Forelimb muscle (tissue), 1 donor: ENCODE measurements around the gene ELAVL2. TPM values are rescaled to one million over a fixed set of nuclear protein-coding genes. Genes with fewer than 3 reads are reported as not detected.

ENCODE experiments used
- DNase-seq: peaks from one replicate; pipeline ENCODE4 v3.0.0-alpha.2; 2013; ENCODE audit warnings: low read depth
- polyA plus RNA-seq: library from polyadenylated mRNA; unstranded; fragments of 120-200 nt; gene quantifications from one replicate; pipeline ENCODE4 v1.2.1, GENCODE V29; 2013; ENCODE audit not compliant: insufficient read length

Gene ELAVL2
- 1.3 TPM for polyA plus RNA-seq

DNA sequence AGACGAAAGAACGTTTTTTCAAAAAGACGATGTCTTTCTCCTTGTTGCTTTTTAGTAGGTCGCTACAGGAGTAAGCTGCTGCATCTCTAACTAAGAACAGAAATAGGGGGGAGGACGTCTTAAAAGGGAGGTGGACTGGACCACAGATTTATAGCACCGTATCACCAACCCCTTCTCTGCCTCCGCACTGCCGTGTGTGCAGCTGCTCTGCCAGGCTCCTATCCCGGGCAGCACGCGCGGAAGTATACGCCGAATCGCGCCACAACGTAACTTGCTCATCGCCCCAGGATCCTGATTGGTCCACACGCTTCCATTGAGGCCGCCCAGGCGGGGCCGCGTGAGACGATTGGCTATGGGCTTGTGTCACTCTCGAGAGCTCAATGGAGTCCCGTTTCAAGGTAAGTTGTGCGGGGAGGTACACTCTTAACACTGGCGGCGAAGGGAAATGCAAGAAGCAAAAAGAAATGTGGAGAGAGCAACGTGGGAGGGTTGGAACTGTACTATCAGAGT is at the start of gene ELAVL2:
ELAVL2 (minus strand) TSS at position 121 of the 510 bp plus-strand sequence. CDS start 64,006 bp downstream, outside the sequence.
- peak; percentile 53 for DNase-seq

DNA sequence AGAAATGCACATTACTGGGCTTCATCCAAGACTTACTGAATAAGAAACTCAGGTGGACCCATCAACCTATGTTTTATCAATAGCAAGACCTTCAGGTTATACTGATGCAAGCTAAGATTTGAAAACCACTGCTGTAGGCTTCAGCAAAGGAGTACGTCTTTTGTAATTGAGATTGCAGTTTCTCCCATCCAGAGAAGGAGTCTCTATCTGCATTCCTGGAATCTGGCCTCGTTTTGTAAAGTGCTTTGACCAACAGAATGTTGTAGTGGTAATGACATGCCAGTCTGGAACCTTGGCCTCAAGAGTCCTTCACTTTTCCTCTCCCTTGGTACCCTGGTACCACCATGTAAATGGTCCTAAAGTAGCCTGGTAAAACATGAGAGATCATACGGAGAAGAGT is 32.2 kb upstream of the ELAVL2 start:
- DNase-seq: no peak

DNA sequence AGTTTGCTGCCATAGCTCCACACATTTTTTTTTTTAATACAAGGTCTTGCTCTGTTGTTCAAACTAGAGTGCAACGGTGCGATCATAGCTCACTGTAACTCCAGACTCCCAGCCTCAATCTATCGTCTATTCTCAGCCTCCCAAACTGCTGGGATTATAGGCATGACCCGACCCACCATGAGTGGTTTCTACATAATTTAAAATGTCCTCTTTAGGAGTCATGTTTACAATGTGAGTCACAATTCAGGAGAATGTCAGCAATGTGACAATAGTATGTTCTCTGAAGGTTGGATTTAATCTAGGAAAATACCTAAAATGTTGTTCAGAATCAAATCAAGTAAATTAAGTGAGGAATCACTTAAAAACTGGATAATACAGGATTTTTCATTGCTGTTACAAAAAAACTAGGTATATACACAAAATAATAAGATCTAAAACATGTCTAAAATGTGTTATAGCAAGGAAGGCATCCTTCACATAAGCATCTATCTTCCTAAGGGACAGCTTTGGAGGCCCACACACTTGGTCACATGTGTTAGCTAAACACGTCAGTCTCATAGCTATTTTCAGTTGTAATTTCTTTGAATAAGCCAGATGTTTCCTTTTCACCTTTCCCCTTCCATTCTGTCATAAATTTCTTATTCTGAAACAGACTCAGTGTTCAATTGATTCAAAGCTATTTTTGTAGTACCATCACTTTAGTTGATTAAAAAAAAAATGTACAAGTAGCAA is 30.0 kb upstream of the ELAVL2 start:
- no peak for DNase-seq

DNA sequence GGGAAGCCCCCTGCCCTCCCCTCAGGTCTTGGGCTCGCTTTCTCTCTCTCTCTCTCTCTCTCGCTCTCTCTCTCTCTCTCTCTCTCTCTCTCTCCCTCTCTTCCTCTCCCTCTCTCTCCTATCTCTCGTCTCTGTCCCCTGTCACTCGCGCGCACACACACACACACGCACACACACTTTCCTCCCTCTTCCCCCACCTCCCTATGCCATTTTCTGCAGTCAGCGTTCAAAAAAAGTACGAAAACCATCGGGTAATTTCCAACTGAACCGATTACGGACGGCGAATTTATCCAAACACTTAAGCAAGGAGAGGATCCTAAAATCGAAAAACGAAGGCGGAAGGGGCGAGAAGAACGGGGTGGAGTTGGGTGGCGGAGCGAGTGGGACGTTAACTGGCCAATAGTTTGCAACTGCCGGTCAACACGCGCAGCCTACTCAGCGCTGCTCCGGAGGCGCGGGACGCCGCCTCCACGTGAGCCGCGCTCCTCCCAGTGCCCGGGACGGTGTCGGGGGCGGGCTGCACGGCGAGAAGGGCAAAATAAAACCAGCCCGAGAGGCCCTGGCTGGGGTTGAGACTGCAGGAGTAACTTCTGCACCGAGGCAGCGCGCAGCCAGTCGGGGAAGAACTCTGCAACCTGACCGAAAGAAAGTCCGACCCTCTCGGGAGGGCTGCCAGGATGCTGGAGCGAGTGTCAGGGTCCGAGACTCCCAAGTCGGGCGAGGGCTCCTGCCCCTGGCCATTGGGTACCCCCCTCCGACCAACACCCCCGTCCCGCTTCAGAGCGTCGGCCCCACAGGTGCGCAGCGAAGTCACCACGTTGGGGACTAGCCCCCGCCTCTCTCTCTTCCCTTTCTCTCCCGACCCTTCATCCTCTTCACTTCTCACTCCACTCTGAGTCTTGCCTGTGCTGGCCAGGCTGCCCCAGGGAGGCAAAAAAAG is 24.9 kb upstream of the ELAVL2 start:
- DNase-seq: no peak

- DNase-seq: no peak
These were observed 24.2 kb upstream of the ELAVL2 start for GRCh38 chr9:23850242-23850689.

- DNase-seq: no peak
These were observed 23.5 kb upstream of the ELAVL2 start for GRCh38 chr9:23849379-23850035.

- no peak for DNase-seq
These were observed 16.6 kb upstream of the ELAVL2 start for GRCh38 chr9:23842565-23843129.

DNA sequence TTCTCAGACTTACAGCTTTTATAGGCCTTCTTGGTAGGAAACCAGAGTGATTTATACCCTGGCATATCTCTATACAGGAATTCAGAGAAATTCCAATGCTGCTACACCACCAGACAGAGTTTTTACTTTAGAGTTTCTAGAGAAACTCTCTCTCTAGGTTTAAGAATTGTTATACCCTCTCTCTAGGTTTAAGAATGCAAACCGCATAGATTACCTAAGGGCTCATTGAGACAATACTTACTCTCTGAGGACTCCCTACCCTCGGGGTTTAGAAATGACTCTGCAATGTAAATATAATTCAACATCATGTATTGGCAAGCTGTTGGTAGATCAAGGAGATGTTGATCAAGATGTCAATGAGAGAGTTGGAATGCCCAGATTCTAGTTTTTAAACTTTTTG is 15.3 kb upstream of the ELAVL2 start:
- no peak for DNase-seq

GRCh38 chr9:23837038-23837437 is 11.0 kb upstream of the ELAVL2 start:
- DNase-seq: no peak

DNA sequence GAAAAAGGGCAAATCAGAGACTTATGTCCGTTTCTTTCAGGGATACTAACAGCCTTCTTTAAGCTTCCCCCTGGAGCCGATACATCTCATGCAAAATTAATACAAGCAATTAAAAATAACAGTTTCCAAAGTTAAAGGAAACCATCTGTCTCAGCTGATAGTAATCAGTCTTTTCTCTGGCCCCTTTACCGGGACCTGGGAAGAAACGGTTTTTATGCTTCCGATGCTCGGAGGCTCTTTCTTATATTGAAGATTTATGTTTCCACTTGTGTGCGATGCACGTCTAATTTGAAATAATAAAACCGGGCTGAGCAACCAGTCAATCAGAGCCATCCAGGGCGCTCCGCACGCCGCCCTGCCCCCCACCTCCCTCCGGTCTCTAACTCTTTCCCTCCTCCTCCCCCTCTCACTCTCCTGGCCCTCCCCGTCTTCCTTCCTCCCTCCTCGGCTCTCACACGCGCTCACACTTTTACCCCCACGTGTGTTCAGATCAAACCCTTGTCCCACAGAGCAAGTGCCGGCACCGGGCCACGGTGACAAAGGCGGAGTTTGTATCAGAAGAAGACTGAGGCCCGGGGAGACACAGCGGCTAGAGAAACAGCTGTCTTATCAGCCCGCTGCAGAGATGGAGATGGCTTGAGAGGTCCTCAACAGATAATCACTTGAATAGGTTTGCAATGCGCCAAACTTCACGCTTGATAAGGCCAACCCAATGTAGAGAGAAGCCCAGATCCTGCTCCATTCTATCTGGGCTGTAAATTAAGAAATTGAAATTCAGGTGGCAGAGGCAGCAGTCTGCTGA is 5.1 kb upstream of the ELAVL2 start:
- DNase-seq: no peak

GRCh38 chr9:23830476-23830805 is 4.4 kb upstream of the ELAVL2 start:
- DNase-seq: no peak

DNA sequence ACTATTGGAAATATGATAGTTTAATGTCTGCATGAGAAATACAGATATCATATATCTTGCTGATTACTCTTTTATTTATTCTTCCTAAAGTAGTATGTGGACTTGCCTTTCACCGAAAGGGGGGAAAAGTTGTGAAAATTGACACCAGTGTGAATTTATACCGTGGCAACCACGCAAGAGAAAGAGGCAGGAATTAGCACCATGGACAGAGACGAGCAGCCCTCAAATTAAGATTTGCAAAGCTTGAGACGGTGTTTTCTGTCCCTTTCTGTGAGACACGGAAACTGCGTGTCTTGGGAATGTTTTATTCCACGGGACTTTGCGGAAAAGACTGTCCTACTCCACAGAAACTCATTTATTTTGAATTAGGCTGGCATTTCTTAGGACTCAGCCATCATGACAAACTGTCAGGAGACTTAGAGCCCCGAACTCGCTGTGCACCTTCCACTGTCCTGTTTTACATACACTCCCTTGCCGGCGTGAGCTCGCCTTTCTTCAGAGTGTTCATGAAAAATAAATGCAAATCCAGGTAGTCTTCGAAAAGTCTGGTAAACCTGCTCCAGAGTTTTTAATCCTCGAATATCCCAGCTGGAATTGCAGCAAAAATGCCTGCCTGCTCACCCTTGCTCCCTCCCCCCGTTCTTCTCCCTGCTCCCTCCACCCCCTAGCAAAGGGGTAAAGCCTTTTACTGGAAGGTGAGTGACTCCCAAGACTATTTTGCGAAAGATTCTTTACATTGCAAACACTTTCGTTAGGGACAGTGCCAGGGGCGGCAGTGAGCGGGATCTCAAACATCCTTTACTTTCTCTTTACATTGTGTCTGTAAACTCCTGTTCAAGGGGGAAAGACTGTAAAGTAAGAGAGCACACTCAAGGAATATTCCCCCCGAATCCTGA is 3.8 kb upstream of the ELAVL2 start:
- no peak for DNase-seq

GRCh38 chr9:23825700-23826099 is 340 bp downstream of the ELAVL2 start:
- no peak for DNase-seq

GRCh38 chr9:23824830-23825591 is 1.0 kb downstream of the ELAVL2 start:
- DNase-seq: no peak

GRCh38 chr9:23823986-23824829 is 1.8 kb downstream of the ELAVL2 start:
- DNase-seq: no peak

- no peak for DNase-seq
These were observed 2.8 kb downstream of the ELAVL2 start for GRCh38 chr9:23823269-23823668.

DNA sequence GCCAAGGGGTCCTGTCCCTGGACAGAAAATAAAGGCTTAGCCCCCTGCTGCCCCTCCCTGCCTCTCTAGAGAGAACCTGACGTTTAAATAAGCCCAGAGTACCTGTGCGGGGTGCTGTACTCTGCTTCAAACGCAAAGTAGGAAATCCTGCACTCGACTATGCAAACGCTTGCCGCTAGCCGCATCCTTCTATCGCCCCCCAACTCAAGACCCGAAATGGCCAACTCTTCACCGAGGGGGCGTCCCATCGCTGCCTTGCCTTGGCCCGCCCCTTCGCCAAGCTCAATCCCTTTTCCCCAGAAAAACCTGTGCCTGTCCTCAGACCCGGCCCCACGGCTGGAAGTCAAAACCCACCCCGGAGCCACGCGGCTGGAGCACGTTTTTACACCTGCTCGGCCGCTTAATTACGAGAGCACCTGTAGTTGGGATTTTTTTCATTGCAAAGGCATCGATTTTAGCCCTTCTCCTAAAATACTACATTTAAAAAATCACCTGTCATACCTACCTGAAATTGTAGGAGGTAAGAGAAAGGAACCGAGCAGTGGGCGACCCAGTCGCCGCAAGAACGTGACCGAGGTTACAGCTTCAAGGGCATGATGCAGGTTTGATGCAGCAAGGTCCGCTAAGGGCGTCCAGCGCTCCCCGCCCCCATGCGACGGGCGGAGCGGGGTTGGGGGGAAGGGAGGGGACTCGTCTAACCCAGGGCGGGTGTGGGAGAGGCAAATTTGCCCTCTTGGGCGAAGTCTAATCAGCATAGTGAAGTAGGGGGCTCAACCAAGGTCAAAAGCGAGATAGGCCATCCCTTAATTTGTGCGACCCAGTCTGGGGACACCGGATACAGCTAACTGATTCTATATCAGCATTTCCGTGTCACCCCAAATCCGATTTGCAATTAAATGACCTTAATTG is 3.5 kb downstream of the ELAVL2 start:
- DNase-seq: no peak
